ENCODE measurements around the gene TMEM132D. TPM values are rescaled to one million over a fixed set of nuclear protein-coding genes. Genes with fewer than 3 reads are reported as not detected.

Gene TMEM132D
- total RNA-seq, 1 experiment from 2014 or later, result not detected

GRCh38 chr12:129887101-129887500, 16.7 kb downstream of the TMEM132D start:
- CTCF ChIA-PET, result no interaction called here

GRCh38 chr12:129886541-129886940, 17.3 kb downstream of the TMEM132D start:
- no peak overlapping the region for H3K4me3 ChIP-seq (ENCODE audit: low read depth, low read length, poor library complexity, severe bottlenecking)
- CTCF ChIA-PET, result no interaction called here
- no TSS peak for BruUV-seq (replicated peaks)
- DNase-seq (ENCODE audit: low spot score), result no peak
- H3K9me3 ChIP-seq (ENCODE audit: low read depth, low read length, poor library complexity, severe bottlenecking), result peaks cover 4% of the 10 kb centered on the region
- intact Hi-C loops (cut with micrococcal nuclease; ENCODE audit: unreplicated experiment), result no loop called here
- POLR2A ChIA-PET (ENCODE audit: low non-redundant PET), result no interaction called here
- H3K27ac ChIP-seq (ENCODE audit: low read depth, low read length, poor library complexity, severe bottlenecking), result no peak overlapping the region
- H3K36me3 ChIP-seq (ENCODE audit: insufficient read depth, low read length, poor library complexity, severe bottlenecking), result no peaks in the 10 kb centered on the region
- no peaks in the 10 kb centered on the region for H3K27me3 ChIP-seq (replicated peaks; ENCODE audit: insufficient read depth, low read depth, low read length, poor library complexity)
- TF ChIP-seq CTCF (conservative IDR thresholded peaks at IDR 0.05; ENCODE audit: low read depth, low read length) (no peak), EZH2 (IDR thresholded peaks at IDR 0.05; ENCODE audit: borderline replicate concordance, low read depth, low read length, poor library complexity, severe bottlenecking) (no peak)
- no peaks in the 10 kb centered on the region for H3K4me1 ChIP-seq (ENCODE audit: insufficient read depth, low read length, poor library complexity, severe bottlenecking)

More at GRCh38 chr12:129887101-129887500, 16.7 kb downstream of the TMEM132D start:
- Histone ChIP-seq H3K27me3 (replicated peaks; ENCODE audit: insufficient read depth, low read depth, low read length, poor library complexity) (no peaks in the 10 kb centered on the region), H3K27ac (ENCODE audit: low read depth, low read length, poor library complexity, severe bottlenecking) (no peak overlapping the region), H3K9me3 (ENCODE audit: low read depth, low read length, poor library complexity, severe bottlenecking) (peaks cover under 1% of the 10 kb centered on the region), H3K4me1 (ENCODE audit: insufficient read depth, low read length, poor library complexity, severe bottlenecking) (no peaks in the 10 kb centered on the region), H3K4me3 (ENCODE audit: low read depth, low read length, poor library complexity, severe bottlenecking) (no peak overlapping the region), H3K36me3 (ENCODE audit: insufficient read depth, low read length, poor library complexity, severe bottlenecking) (no peaks in the 10 kb centered on the region)
- POLR2A ChIA-PET (ENCODE audit: low non-redundant PET), result no interaction called here
- BruUV-seq (replicated peaks), result no TSS peak
- DNase-seq (ENCODE audit: low spot score), result no peak
- TF ChIP-seq EZH2 (IDR thresholded peaks at IDR 0.05; ENCODE audit: borderline replicate concordance, low read depth, low read length, poor library complexity, severe bottlenecking) (no peak), CTCF (conservative IDR thresholded peaks at IDR 0.05; ENCODE audit: low read depth, low read length) (no peak)
- intact Hi-C loops (cut with micrococcal nuclease; ENCODE audit: unreplicated experiment), result no loop called here

- POLR2A ChIA-PET (ENCODE audit: low non-redundant PET), result no interaction called here
- Histone ChIP-seq H3K27me3 (replicated peaks; ENCODE audit: insufficient read depth, low read depth, low read length, poor library complexity) (no peaks in the 10 kb centered on the region), H3K36me3 (ENCODE audit: insufficient read depth, low read length, poor library complexity, severe bottlenecking) (no peaks in the 10 kb centered on the region), H3K27ac (ENCODE audit: low read depth, low read length, poor library complexity, severe bottlenecking) (no peak overlapping the region), H3K4me3 (ENCODE audit: low read depth, low read length, poor library complexity, severe bottlenecking) (no peak overlapping the region), H3K9me3 (ENCODE audit: low read depth, low read length, poor library complexity, severe bottlenecking) (peaks cover 4% of the 10 kb centered on the region), H3K4me1 (ENCODE audit: insufficient read depth, low read length, poor library complexity, severe bottlenecking) (no peaks in the 10 kb centered on the region)
- TF ChIP-seq EZH2 (IDR thresholded peaks at IDR 0.05; ENCODE audit: borderline replicate concordance, low read depth, low read length, poor library complexity, severe bottlenecking), result no peak
- TF ChIP-seq CTCF (conservative IDR thresholded peaks at IDR 0.05; ENCODE audit: low read depth, low read length), result no peak
- CTCF ChIA-PET, result no interaction called here
- no TSS peak for BruUV-seq (replicated peaks)
- no peak for DNase-seq (ENCODE audit: low spot score)
- intact Hi-C loops (cut with micrococcal nuclease; ENCODE audit: unreplicated experiment), result no loop called here
Measured at GRCh38 chr12:129885287-129885686, 18.5 kb downstream of the TMEM132D start.
